AG09309 (cell line): ENCODE data around the gene HOXC13.

ENCODE experiments used
- DNase-seq: peaks from one replicate; pipeline ENCODE4 v3.0.0-alpha.2; 2010; ENCODE audit warnings: low read depth
- H3K4me3 ChIP-seq: 2 replicates; pipeline ENCODE4 v1.5.1; 2011; ENCODE audit warnings: mild to moderate bottlenecking, low read depth, low read length, moderate library complexity; ENCODE audit not compliant: control insufficient read depth
- CTCF ChIP-seq: IDR thresholded peaks from 2 replicates; pipeline ENCODE4 v1.5.1; 2011; ENCODE audit warnings: mild to moderate bottlenecking, low read depth, low read length, inconsistent platforms; ENCODE audit not compliant: insufficient read depth, control insufficient read depth; ENCODE audit errors: missing control alignments

The HOXC13 gene

DNA sequence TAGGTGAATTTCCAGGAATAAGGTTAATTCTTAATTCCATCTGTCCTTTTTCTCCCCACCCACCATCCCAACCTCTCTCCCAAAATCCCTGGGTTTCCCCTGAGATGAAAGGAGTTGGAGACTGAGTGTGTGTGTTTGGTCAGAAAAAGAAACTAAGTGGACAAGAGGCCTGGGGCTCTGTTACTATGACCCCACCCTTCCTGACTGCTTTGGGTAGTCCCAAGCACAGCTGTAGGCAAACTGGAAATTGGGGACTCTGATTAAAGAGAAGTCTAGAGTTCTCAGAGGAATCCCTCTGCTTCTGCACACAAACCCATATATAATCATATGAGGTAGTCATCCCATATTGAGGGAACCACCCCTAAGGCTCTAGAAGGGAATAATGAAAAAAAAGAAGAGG is 9.1 kb downstream of the HOXC13 start:
- no peak for TF ChIP-seq CTCF
- DNase-seq, result no peak
- H3K4me3 ChIP-seq, result no peak overlapping the region

DNA sequence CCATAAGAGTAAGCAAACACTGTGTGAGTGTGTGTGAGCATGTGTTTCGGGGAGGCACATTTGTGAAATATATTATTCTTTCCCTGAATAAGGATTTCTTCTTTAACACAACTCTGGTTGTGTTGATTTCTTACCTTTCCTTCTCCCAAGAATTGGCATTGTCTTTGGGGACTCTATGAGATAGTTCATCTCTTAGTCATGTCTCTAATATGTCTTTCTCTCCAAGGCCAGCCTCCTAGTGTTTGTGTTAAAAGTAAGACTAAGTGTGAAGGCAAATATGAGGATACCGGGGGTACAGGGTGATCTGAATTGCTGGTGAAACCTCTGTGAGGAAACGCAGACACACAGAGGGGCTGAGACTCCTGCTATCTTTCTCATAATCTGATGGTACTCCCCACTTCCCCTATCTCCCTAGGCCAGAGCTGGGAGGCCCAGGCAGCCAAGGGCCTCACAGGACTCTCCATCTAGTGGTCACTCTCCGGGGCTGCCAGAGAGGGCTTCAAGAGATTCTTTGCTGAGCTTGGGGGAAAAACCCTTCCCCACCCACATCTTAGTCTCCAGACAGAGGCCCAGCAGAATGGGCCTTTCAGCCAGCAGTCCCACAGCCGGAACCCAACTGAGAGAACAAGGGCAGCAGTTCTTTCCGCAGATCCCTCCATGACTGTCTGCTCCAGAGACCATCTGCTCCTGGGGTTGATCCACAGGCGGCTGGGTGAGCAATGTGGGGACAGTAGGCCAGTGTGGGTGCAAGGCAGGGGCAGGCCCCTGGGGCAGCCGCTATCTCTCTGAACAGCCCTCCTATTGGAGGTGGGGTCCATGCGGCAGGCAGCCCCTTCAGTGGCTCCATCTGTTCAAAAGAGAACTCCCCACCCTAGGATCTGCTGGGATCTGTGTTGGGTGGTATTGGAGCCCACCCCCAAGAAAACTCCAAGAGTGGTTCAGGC is 10.3 kb downstream of the HOXC13 start:
- no peak for DNase-seq
- TF ChIP-seq CTCF, result no peak
- no peak overlapping the region for H3K4me3 ChIP-seq

DNA sequence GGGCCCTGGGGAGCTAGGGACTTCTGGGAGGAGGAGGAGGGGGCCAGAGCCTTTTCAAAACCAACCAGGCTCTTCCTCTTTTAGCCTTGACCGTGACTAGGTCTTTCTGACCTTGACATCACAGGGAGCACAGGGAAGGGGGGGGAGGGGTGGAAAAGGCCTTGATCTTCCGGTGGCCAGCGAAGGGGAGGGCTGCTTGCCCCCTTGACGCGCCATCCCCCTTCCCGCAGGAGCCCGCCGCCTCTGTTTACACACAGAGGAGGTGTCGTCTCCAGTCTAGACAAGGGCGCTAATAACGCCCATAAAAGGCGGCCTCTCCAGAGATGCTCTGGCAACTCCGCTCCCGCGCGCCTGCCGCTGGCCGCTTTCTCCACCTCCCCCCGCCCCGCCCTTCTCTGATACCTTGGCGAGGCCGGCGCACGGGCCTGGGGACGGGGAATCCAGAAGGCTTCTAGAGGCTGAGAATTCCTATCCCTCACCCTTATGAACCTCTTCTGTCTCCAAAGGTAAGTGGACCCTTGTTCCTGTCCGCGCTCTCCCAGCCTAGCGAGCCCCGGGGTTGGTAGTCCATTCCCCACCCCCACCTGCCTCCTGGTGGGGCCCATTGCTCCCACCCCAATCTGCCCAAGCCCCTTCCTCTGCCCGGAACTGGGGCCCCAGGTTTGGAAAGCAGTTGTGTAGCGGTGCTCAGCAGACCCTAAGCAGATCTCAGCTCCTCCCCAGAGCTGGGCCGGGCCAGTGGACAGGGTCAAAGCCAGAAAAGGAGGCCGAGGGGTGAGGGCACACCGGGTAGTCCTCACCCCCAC is 11.2 kb downstream of the HOXC13 start:
- TF ChIP-seq CTCF, result no peak
- H3K4me3 ChIP-seq, result no peak overlapping the region
- DNase-seq, result no peak

DNA sequence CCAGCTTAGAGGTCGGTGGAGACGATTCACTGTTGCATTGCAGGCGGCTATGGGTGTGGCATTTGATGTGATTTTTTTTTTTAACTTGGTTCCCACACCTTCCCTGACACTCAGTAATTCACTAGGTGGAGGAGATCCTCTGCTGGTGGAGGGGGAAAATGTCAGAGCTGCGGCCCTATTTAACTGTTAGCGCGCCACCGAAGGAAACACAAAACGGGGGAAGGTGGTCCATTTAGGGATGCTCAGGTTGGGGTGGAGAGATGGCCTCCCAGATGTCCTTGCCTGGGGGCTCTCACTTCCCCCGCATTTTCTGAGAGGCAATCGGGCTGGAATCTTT is 11.8 kb downstream of the HOXC13 start:
- no peak for DNase-seq
- no peak overlapping the region for H3K4me3 ChIP-seq
- no peak for TF ChIP-seq CTCF

- TF ChIP-seq CTCF, result no peak
Observed at GRCh38 chr12:53950789-53951576, 12.4 kb downstream of the HOXC13 start.

More at GRCh38 chr12:53950789-53951576, 12.4 kb downstream of the HOXC13 start:
- DNase-seq, result no peak
- no peak overlapping the region for H3K4me3 ChIP-seq
